SU-DHL-6 (cell line): ENCODE results near the gene TFF2.

Source experiments
- CTCF ChIP-seq: fragments of 200-600 bp; sonication (generic); IDR thresholded peaks from one replicate; pipeline ENCODE4 v1.5.1; 2017; ENCODE audit warnings: antibody characterized with exemption, mild to moderate bottlenecking, low read length, moderate library complexity; ENCODE audit not compliant: insufficient read depth, poor library complexity, severe bottlenecking
- EZH2phosphoT487 ChIP-seq: fragments of 200-600 bp; sonication (generic), shearing (Covaris generic); conservative IDR thresholded peaks from 2 replicates; pipeline ENCODE4 v1.6.1; 2018; ENCODE audit warnings: mild to moderate bottlenecking, antibody characterized with exemption, low read length, moderate library complexity, mixed read lengths

DNA sequence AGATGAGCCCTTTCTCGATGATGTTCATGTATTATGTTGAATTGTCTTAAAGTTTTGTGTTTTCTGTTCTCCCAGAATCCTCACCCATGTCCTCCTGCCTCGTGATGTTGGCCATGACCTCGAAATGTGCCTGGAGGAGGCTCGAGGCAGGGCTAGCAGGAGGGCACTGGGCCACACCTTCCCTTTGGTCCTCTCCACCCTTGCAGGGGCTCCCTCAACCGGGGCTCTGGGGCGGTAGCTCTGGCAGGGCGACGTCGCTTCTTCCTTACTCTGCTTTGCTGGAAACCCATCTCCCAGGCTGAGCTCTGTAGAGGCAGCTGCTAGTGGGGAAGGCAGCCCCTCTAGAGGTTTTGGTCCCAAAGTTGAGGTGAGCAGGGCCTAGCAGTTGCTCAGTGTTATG is 49.8 kb downstream of the TFF2 start:
- TF ChIP-seq CTCF (no peak), EZH2phosphoT487 (no peak)
